ENCODE measurements around the gene CELSR1.

The CELSR1 gene

DNA sequence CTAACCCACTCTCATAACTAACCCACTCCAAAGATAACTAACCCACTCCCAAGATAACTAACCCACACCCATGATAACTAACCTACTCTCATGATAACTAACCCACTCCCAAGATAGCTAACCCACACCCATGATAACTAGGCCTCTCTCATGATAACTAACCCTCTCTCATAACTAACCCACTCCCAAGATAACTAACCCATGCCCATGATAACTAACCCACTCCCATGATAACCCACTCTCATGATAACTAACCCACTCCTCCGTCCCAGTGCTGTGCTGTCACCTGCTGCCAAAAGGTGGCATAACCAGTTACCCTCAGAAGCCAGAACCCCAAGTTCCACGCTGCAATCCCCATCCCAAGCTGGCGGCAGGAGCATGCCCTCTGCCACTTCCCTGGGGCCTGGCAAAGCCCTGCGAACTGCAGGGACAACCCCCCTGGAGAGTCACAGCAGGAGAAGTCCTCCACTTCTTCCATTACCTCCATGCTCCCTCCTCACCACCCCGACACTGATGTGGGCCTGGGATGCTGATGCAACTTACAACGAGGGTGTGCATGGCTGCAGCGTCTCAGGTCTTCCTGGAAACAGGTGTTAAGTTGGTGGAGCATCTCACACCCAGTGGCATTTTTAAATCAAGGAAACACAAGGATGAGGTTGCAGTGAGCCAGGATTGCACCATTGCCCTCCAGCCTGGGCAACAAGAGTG, 30.8 kb upstream of the CELSR1 start:
- Histone ChIP-seq H3K36me3 (replicated peaks; ENCODE audit: insufficient read depth, low read length) (no peaks in the 10 kb centered on the region), H2AFZ (ENCODE audit: low read length) (no peak overlapping the region), H3K79me2 (ENCODE audit: low read length) (no peaks in the 10 kb centered on the region), H3F3A (ENCODE audit: insufficient read depth, low read length) (no peaks in the 10 kb centered on the region), H3K4me2 (ENCODE audit: low read depth, low read length) (no peak overlapping the region), H3K27ac (ENCODE audit: low read length) (no peak overlapping the region), H3K9me2 (replicated peaks; ENCODE audit: insufficient read depth, low read length) (no peaks in the 10 kb centered on the region), H3K27me3 (replicated peaks; ENCODE audit: insufficient read depth, low read length) (peaks cover 20% of the 10 kb centered on the region; the same call in 1 of the 2 replicates), H4K20me1 (ENCODE audit: insufficient read depth, low read length) (no peaks in the 10 kb centered on the region), H3K4me3 (ENCODE audit: low read length) (no peak overlapping the region), H3K9me3 (replicated peaks; ENCODE audit: insufficient read depth, low read length) (no peaks in the 10 kb centered on the region), H3K4me1 (ENCODE audit: low read length) (peaks cover 7% of the 10 kb centered on the region; the same call in 1 of the 2 replicates), H3K9ac (ENCODE audit: low read length) (no peak overlapping the region)
- no peak for DNase-seq
- TF ChIP-seq, protein P1, sequence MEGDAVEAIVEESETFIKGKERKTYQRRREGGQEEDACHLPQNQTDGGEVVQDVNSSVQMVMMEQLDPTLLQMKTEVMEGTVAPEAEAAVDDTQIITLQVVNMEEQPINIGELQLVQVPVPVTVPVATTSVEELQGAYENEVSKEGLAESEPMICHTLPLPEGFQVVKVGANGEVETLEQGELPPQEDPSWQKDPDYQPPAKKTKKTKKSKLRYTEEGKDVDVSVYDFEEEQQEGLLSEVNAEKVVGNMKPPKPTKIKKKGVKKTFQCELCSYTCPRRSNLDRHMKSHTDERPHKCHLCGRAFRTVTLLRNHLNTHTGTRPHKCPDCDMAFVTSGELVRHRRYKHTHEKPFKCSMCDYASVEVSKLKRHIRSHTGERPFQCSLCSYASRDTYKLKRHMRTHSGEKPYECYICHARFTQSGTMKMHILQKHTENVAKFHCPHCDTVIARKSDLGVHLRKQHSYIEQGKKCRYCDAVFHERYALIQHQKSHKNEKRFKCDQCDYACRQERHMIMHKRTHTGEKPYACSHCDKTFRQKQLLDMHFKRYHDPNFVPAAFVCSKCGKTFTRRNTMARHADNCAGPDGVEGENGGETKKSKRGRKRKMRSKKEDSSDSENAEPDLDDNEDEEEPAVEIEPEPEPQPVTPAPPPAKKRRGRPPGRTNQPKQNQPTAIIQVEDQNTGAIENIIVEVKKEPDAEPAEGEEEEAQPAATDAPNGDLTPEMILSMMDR (IDR thresholded peaks at IDR 0.05; ENCODE audit: low read length), result peak; percentile 22; the same call in 1 of the 2 replicates
- no peak for TF ChIP-seq EZH2phosphoT487 (IDR thresholded peaks at IDR 0.05; ENCODE audit: low read length)

DNA sequence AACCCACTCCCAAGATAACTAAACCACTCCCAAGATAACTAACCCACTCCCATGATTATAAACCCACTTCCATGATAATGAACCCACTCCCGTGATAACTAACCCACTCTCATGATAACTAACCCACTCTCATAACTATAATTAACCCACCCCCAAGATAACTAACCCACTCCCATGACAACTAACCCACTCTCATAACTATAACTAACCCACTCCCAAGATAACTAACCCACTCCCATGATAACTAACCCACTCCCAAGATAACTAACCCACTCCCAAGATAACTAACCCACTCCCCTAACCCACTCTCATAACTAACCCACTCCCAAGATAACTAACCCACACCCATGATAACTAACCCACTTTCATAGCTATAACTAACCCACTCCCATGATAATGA, 30.1 kb upstream of the CELSR1 start:
- H3K4me1 ChIP-seq (ENCODE audit: low read length), result peaks cover 7% of the 10 kb centered on the region; the same call in 1 of the 2 replicates
- no peaks in the 10 kb centered on the region for H4K20me1 ChIP-seq (ENCODE audit: insufficient read depth, low read length)
- no peaks in the 10 kb centered on the region for H3K79me2 ChIP-seq (ENCODE audit: low read length)
- H3F3A ChIP-seq (ENCODE audit: insufficient read depth, low read length), result no peaks in the 10 kb centered on the region
- no peak overlapping the region for H3K9ac ChIP-seq (ENCODE audit: low read length)
- H2AFZ ChIP-seq (ENCODE audit: low read length), result no peak overlapping the region
- H3K4me2 ChIP-seq (ENCODE audit: low read depth, low read length), result no peak overlapping the region
- H3K27ac ChIP-seq (ENCODE audit: low read length), result no peak overlapping the region
- no peak overlapping the region for H3K4me3 ChIP-seq (ENCODE audit: low read length)
- no peaks in the 10 kb centered on the region for H3K9me2 ChIP-seq (replicated peaks; ENCODE audit: insufficient read depth, low read length)
- H3K36me3 ChIP-seq (replicated peaks; ENCODE audit: insufficient read depth, low read length), result no peaks in the 10 kb centered on the region
- H3K9me3 ChIP-seq (replicated peaks; ENCODE audit: insufficient read depth, low read length), result no peaks in the 10 kb centered on the region
- DNase-seq, result no peak
- H3K27me3 ChIP-seq (replicated peaks; ENCODE audit: insufficient read depth, low read length), result peaks cover 20% of the 10 kb centered on the region; the same call in 1 of the 2 replicates
- TF ChIP-seq EZH2 (optimal IDR thresholded peaks at IDR 0.05; ENCODE audit: low read depth, low read length) (no peak), EZH2phosphoT487 (IDR thresholded peaks at IDR 0.05; ENCODE audit: low read length) (no peak)
- TF ChIP-seq, protein P1 (IDR thresholded peaks at IDR 0.05; ENCODE audit: low read length), result no peak

DNA sequence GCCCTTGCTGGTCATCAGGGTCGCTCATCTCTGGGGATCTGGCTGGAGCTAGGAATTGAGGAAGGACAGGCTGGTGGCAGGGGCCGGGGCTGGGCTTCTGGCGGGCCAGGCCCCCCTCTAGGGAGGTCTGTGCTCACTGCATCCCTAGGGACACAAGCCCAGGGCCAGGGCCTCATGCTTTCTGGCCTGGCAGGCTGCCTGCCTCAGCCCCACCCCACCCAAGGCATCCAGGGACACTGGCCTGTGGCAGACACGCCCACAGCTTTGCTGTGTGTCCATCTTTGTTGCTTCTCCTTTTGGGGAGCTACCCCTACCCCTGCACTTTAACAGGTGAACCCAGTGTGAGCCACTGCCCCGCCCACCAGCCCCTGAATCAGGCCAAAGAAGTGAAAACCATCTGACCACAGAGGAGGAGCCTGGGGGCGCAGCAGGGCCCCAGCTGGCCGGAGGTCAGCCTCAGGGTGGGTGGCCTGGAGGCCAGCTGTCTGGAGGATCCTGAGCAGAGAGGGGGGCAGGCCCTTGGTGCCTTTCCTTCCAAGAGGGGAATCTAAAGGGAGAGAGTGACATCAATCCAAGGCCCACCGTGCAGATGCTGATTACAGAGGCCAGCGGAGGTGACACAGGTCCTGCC, 26.8 kb upstream of the CELSR1 start:
- no peaks in the 10 kb centered on the region for H3K9me3 ChIP-seq (replicated peaks; ENCODE audit: insufficient read depth, low read length)
- peak overlapping the region; percentile 54 for H3K4me3 ChIP-seq (ENCODE audit: low read length)
- TF ChIP-seq EZH2 (optimal IDR thresholded peaks at IDR 0.05; ENCODE audit: low read depth, low read length) (no peak), EZH2phosphoT487 (IDR thresholded peaks at IDR 0.05; ENCODE audit: low read length) (no peak)
- TF ChIP-seq, protein P1 (IDR thresholded peaks at IDR 0.05; ENCODE audit: low read length), result no peak
- H3K27ac ChIP-seq (ENCODE audit: low read length), result peak overlapping the region; percentile 37; the same call in 1 of the 2 replicates
- H3K4me2 ChIP-seq (ENCODE audit: low read depth, low read length), result peak overlapping the region; percentile 99
- peak overlapping the region; percentile 53; the same call in 1 of the 2 replicates for H3K9ac ChIP-seq (ENCODE audit: low read length)
- no peaks in the 10 kb centered on the region for H3K36me3 ChIP-seq (replicated peaks; ENCODE audit: insufficient read depth, low read length)
- H2AFZ ChIP-seq (ENCODE audit: low read length), result peak overlapping the region; percentile 99
- no peaks in the 10 kb centered on the region; the same call in 1 of the 2 replicates for H3K27me3 ChIP-seq (replicated peaks; ENCODE audit: insufficient read depth, low read length)
- peaks cover 7% of the 10 kb centered on the region; the same call in 1 of the 2 replicates for H3K4me1 ChIP-seq (ENCODE audit: low read length)
- H4K20me1 ChIP-seq (ENCODE audit: insufficient read depth, low read length), result no peaks in the 10 kb centered on the region
- H3K9me2 ChIP-seq (replicated peaks; ENCODE audit: insufficient read depth, low read length), result no peaks in the 10 kb centered on the region
- H3F3A ChIP-seq (ENCODE audit: insufficient read depth, low read length), result no peaks in the 10 kb centered on the region
- no peak for DNase-seq
- no peaks in the 10 kb centered on the region for H3K79me2 ChIP-seq (ENCODE audit: low read length)
